Hepatocyte (in vitro differentiated cells): ENCODE results near the gene TAF6. TPM values are rescaled to one million over a fixed set of nuclear protein-coding genes. Genes with fewer than 3 reads are reported as not detected.
"Not testable (repeated sequence)": the region's sequence is repeated elsewhere in the genome, so short reads cannot be mapped to it uniquely, and the experiment has no call there.

Experiments
- DNase-seq: peaks from one replicate; pipeline ENCODE4 v3.0.0-alpha.2; 2016; ENCODE audit warnings: low spot score
- H2AFZ ChIP-seq: fragments of 200-600 bp; sonication (generic); 2 replicates; pipeline ENCODE4 v1.6.0; 2016; ENCODE audit warnings: antibody characterized with exemption, mild to moderate bottlenecking
- H3K27ac ChIP-seq: fragments of 200-600 bp; sonication (generic); 2 replicates; pipeline ENCODE4 v1.5.1; 2016; ENCODE audit warnings: mild to moderate bottlenecking
- H3K27me3 ChIP-seq: fragments of 200-600 bp; sonication (generic); 2 replicates; pipeline ENCODE4 v1.6.1; 2016
- H3K36me3 ChIP-seq: fragments of 200-600 bp; sonication (generic); replicated peaks from 2 replicates; pipeline ENCODE4 v1.5.1; 2016; ENCODE audit warnings: low read depth; ENCODE audit not compliant: insufficient read depth
- H3K4me1 ChIP-seq: fragments of 200-600 bp; sonication (generic); 2 replicates; pipeline ENCODE4 v1.5.1; 2016; ENCODE audit warnings: mild to moderate bottlenecking, moderate library complexity; ENCODE audit not compliant: insufficient read depth
- H3K4me2 ChIP-seq: fragments of 200-600 bp; sonication (generic); 2 replicates; pipeline ENCODE4 v1.6.0; 2016
- H3K4me3 ChIP-seq: fragments of 200-600 bp; sonication (generic); 2 replicates; pipeline ENCODE4 v1.5.1; 2016; ENCODE audit warnings: mild to moderate bottlenecking
- H3K79me2 ChIP-seq: fragments of 200-600 bp; sonication (generic); 2 replicates; pipeline ENCODE4 v1.6.0; 2017; ENCODE audit warnings: mild to moderate bottlenecking
- H3K9me2 ChIP-seq: fragments of 200-600 bp; sonication (generic); replicated peaks from 2 replicates; pipeline ENCODE4 v1.6.0; 2017; ENCODE audit warnings: mild to moderate bottlenecking; ENCODE audit not compliant: insufficient read depth
- H3K9me3 ChIP-seq: fragments of 200-600 bp; sonication (generic); 2 replicates; pipeline ENCODE4 v1.5.1; 2016; ENCODE audit warnings: low read depth, mild to moderate bottlenecking
- H4K20me1 ChIP-seq: fragments of 200-600 bp; sonication (generic); 2 replicates; pipeline ENCODE4 v1.6.0; 2016; ENCODE audit warnings: mild to moderate bottlenecking; ENCODE audit not compliant: insufficient read depth, poor library complexity, severe bottlenecking
- EZH2 ChIP-seq: fragments of 200-600 bp; sonication (generic); IDR thresholded peaks from 2 replicates; pipeline ENCODE4 v1.6.1; 2016; ENCODE audit warnings: antibody characterized with exemption, mild to moderate bottlenecking, borderline replicate concordance
- EZH2phosphoT487 ChIP-seq: fragments of 200-600 bp; sonication (generic); IDR thresholded peaks from one replicate; pipeline ENCODE4 v1.6.1; 2018; ENCODE audit warnings: antibody characterized with exemption, mild to moderate bottlenecking, low read depth, moderate library complexity; ENCODE audit not compliant: unreplicated experiment, severe bottlenecking
- WGBS: methylation state at CpG from one replicate; pipeline ENCODE4 v1.1.6; 2016; ENCODE audit warnings: low lambda C conversion rate; ENCODE audit errors: missing lambda C conversion rate; 5-methylcytosine and 5-hydroxymethylcytosine counted together
- polyA plus RNA-seq: library from polyadenylated mRNA; unstranded; fragments of >200 nt; fragmentation: Nextera tagmentation; extraction: Ambion mirVana; gene quantifications from 2 replicates; pipeline ENCODE4 v1.2.1, GENCODE V29; 2016
- total RNA-seq: library from RNA; depleted of rRNA; stranded (reverse); fragments of >200 nt; gene quantifications from 2 replicates; pipeline ENCODE4 v1.2.3, GENCODE V29; 2014
- TF ChIP-seq, protein P1 (sequence below): fragments of 200-600 bp; sonication (generic); IDR thresholded peaks from 2 replicates; pipeline ENCODE4 v1.5.1; 2016; ENCODE audit warnings: antibody characterized with exemption, mild to moderate bottlenecking; ENCODE audit not compliant: poor library complexity

The TAF6 gene
- total and polyA plus RNA-seq, 2 experiments from 2014 or later, result 29.2 to 44.2 TPM

DNA sequence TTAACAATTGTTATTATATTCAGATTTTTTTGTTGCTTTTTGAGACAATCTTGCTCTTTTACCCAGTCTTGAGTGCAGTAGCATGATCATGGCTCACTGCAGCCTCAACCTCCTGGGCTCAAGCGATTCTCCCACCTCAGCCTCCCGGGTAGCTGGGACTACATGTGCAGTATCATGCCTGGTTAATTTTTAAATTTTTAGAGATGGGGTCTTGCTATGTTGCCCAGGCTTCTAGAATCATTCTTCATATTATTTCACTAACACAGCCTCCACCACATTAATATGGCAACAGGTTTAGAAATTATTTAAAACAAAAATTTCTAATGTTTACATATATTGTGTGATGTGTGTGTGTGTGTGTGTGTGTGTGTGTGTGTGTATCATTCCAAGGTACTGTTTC is 28.1 kb upstream of the TAF6 start:
- Histone ChIP-seq H3K27me3 (no peaks in the 10 kb centered on the region), H4K20me1 (no peaks in the 10 kb centered on the region), H3K4me1 (no peaks in the 10 kb centered on the region), H3K27ac (no peak overlapping the region), H2AFZ (no peak overlapping the region), H3K4me2 (no peak overlapping the region), H3K9me2 (no peaks in the 10 kb centered on the region), H3K36me3 (no peaks in the 10 kb centered on the region), H3K79me2 (peaks cover 33% of the 10 kb centered on the region), H3K9me3 (no peaks in the 10 kb centered on the region), H3K4me3 (no peak overlapping the region)
- DNase-seq, result no peak
- TF ChIP-seq EZH2phosphoT487 (no peak), EZH2 (no peak)
- TF ChIP-seq, protein P1, sequence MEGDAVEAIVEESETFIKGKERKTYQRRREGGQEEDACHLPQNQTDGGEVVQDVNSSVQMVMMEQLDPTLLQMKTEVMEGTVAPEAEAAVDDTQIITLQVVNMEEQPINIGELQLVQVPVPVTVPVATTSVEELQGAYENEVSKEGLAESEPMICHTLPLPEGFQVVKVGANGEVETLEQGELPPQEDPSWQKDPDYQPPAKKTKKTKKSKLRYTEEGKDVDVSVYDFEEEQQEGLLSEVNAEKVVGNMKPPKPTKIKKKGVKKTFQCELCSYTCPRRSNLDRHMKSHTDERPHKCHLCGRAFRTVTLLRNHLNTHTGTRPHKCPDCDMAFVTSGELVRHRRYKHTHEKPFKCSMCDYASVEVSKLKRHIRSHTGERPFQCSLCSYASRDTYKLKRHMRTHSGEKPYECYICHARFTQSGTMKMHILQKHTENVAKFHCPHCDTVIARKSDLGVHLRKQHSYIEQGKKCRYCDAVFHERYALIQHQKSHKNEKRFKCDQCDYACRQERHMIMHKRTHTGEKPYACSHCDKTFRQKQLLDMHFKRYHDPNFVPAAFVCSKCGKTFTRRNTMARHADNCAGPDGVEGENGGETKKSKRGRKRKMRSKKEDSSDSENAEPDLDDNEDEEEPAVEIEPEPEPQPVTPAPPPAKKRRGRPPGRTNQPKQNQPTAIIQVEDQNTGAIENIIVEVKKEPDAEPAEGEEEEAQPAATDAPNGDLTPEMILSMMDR, result no peak
- WGBS, result 95% methylated on average over 2 of the region's 2 CpGs

GRCh38 chr7:100146350-100146749 is 27.2 kb upstream of the TAF6 start:
- not testable (repeated sequence) for H2AFZ ChIP-seq, H3K27ac ChIP-seq, H3K9me2 ChIP-seq, H3K36me3 ChIP-seq, DNase-seq, H4K20me1 ChIP-seq, H3K4me2 ChIP-seq, H3K4me1 ChIP-seq, H3K9me3 ChIP-seq, H3K27me3 ChIP-seq, H3K4me3 ChIP-seq
- peaks cover 25% of the 10 kb centered on the region for H3K79me2 ChIP-seq
- WGBS, result 93% methylated on average over 4 of the region's 4 CpGs

- Histone ChIP-seq H4K20me1 (no peaks in the 10 kb centered on the region), H3K36me3 (no peaks in the 10 kb centered on the region), H3K4me2 (no peak overlapping the region), H3K9me2 (no peaks in the 10 kb centered on the region), H3K9me3 (no peaks in the 10 kb centered on the region), H3K27me3 (no peaks in the 10 kb centered on the region), H3K4me1 (no peaks in the 10 kb centered on the region), H2AFZ (no peak overlapping the region), H3K4me3 (no peak overlapping the region), H3K79me2 (no peaks in the 10 kb centered on the region), H3K27ac (no peak overlapping the region)
- DNase-seq, result no peak
- TF ChIP-seq, protein P1, result no peak
- TF ChIP-seq EZH2phosphoT487 (no peak), EZH2 (no peak)
- WGBS, result 96% methylated on average over 3 of the region's 3 CpGs
Observed at GRCh38 chr7:100142461-100142860, 23.3 kb upstream of the TAF6 start.

- TF ChIP-seq EZH2 (no peak), EZH2phosphoT487 (no peak)
- TF ChIP-seq, protein P1, result no peak
- WGBS, result 62% methylated on average over 3 of the region's 3 CpGs
- DNase-seq, result no peak
- no peak overlapping the region for H3K4me3 ChIP-seq
- H3K27ac ChIP-seq, result peak overlapping the region; percentile 70
- H3K4me2 ChIP-seq, result no peak overlapping the region
- no peaks in the 10 kb centered on the region for H4K20me1 ChIP-seq
- H3K9me3 ChIP-seq, result no peaks in the 10 kb centered on the region
- H3K36me3 ChIP-seq, result no peaks in the 10 kb centered on the region
- H3K4me1 ChIP-seq, result no peaks in the 10 kb centered on the region
- no peaks in the 10 kb centered on the region for H3K79me2 ChIP-seq
- H3K9me2 ChIP-seq, result no peaks in the 10 kb centered on the region
- no peak overlapping the region for H2AFZ ChIP-seq
- no peaks in the 10 kb centered on the region for H3K27me3 ChIP-seq
Observed at GRCh38 chr7:100141555-100141949, 22.4 kb upstream of the TAF6 start.
